Rectal smooth muscle tissue (tissue), 1 donor: ENCODE data around the gene GRPEL2.

ENCODE experiments used
- H3K27ac ChIP-seq: one replicate; pipeline ENCODE4 v1.7.0; 2013; ENCODE audit warnings: low read depth, low read length, inconsistent platforms
- H3K27me3 ChIP-seq: one replicate; pipeline ENCODE4 v1.7.0; 2013; ENCODE audit warnings: low read length; ENCODE audit not compliant: control insufficient read depth, insufficient read depth
- H3K36me3 ChIP-seq: one replicate; pipeline ENCODE4 v1.7.0; 2013; ENCODE audit warnings: low read length; ENCODE audit not compliant: control insufficient read depth, insufficient read depth
- H3K4me1 ChIP-seq: one replicate; pipeline ENCODE4 v1.7.0; 2013; ENCODE audit warnings: low read length; ENCODE audit not compliant: control insufficient read depth, insufficient read depth
- H3K4me3 ChIP-seq: one replicate; pipeline ENCODE4 v1.7.0; 2013; ENCODE audit warnings: low read length
- H3K9ac ChIP-seq: one replicate; pipeline ENCODE4 v1.7.0; 2013; ENCODE audit warnings: low read length

GRPEL2 gene

GRCh38 chr5:149324641-149325040, 20.7 kb upstream of the GRPEL2 start:
- Histone ChIP-seq H3K9ac (no peak overlapping the region), H3K4me3 (no peak overlapping the region), H3K27ac (no peak overlapping the region), H3K4me1 (peaks cover 11% of the 10 kb centered on the region), H3K36me3 (no peaks in the 10 kb centered on the region), H3K27me3 (no peaks in the 10 kb centered on the region)

GRCh38 chr5:149325166-149325735, 20.0 kb upstream of the GRPEL2 start:
- Histone ChIP-seq H3K36me3 (no peaks in the 10 kb centered on the region), H3K4me3 (no peak overlapping the region), H3K9ac (no peak overlapping the region), H3K4me1 (peaks cover 9% of the 10 kb centered on the region), H3K27ac (no peak overlapping the region), H3K27me3 (no peaks in the 10 kb centered on the region)

- H3K9ac ChIP-seq, result no peak overlapping the region
- no peak overlapping the region for H3K4me3 ChIP-seq
- no peak overlapping the region for H3K27ac ChIP-seq
- peaks cover 3% of the 10 kb centered on the region for H3K4me1 ChIP-seq
- H3K36me3 ChIP-seq, result no peaks in the 10 kb centered on the region
- no peaks in the 10 kb centered on the region for H3K27me3 ChIP-seq
Measured at GRCh38 chr5:149325894-149326293, 19.4 kb upstream of the GRPEL2 start.

GRCh38 chr5:149326611-149327010, 18.7 kb upstream of the GRPEL2 start:
- no peaks in the 10 kb centered on the region for H3K36me3 ChIP-seq

GRCh38 chr5:149328177-149328576, 17.1 kb upstream of the GRPEL2 start:
- Histone ChIP-seq H3K4me3 (no peak overlapping the region), H3K27me3 (no peaks in the 10 kb centered on the region), H3K36me3 (no peaks in the 10 kb centered on the region), H3K9ac (no peak overlapping the region), H3K4me1 (no peaks in the 10 kb centered on the region), H3K27ac (no peak overlapping the region)

More at GRCh38 chr5:149326611-149327010, 18.7 kb upstream of the GRPEL2 start:
- no peaks in the 10 kb centered on the region for H3K27me3 ChIP-seq
- no peaks in the 10 kb centered on the region for H3K4me1 ChIP-seq
- no peak overlapping the region for H3K27ac ChIP-seq
- no peak overlapping the region for H3K4me3 ChIP-seq
- H3K9ac ChIP-seq, result no peak overlapping the region

GRCh38 chr5:149333711-149334443, 11.4 kb upstream of the GRPEL2 start:
- Histone ChIP-seq H3K27ac (no peak overlapping the region), H3K9ac (no peak overlapping the region), H3K4me3 (no peak overlapping the region), H3K4me1 (no peaks in the 10 kb centered on the region), H3K36me3 (no peaks in the 10 kb centered on the region), H3K27me3 (no peaks in the 10 kb centered on the region)

- Histone ChIP-seq H3K4me1 (no peaks in the 10 kb centered on the region), H3K9ac (no peak overlapping the region), H3K27ac (no peak overlapping the region), H3K36me3 (no peaks in the 10 kb centered on the region), H3K4me3 (no peak overlapping the region), H3K27me3 (no peaks in the 10 kb centered on the region)
Measured at GRCh38 chr5:149337736-149338135, 7.6 kb upstream of the GRPEL2 start.

GRCh38 chr5:149338364-149338763, 6.9 kb upstream of the GRPEL2 start:
- Histone ChIP-seq H3K9ac (no peak overlapping the region), H3K4me3 (no peak overlapping the region), H3K27me3 (no peaks in the 10 kb centered on the region), H3K36me3 (no peaks in the 10 kb centered on the region), H3K4me1 (no peaks in the 10 kb centered on the region), H3K27ac (no peak overlapping the region)

- Histone ChIP-seq H3K27ac (no peak overlapping the region), H3K4me1 (peaks cover 3% of the 10 kb centered on the region), H3K9ac (no peak overlapping the region), H3K36me3 (no peaks in the 10 kb centered on the region), H3K4me3 (no peak overlapping the region), H3K27me3 (no peaks in the 10 kb centered on the region)
Measured at GRCh38 chr5:149340920-149341319, 4.4 kb upstream of the GRPEL2 start.

- Histone ChIP-seq H3K4me1 (peaks cover 7% of the 10 kb centered on the region), H3K27me3 (no peaks in the 10 kb centered on the region), H3K27ac (no peak overlapping the region), H3K4me3 (no peak overlapping the region), H3K36me3 (no peaks in the 10 kb centered on the region), H3K9ac (no peak overlapping the region)
Measured at GRCh38 chr5:149341876-149342275, 3.4 kb upstream of the GRPEL2 start.

- H3K4me1 ChIP-seq, result peaks cover 7% of the 10 kb centered on the region
- no peak overlapping the region for H3K27ac ChIP-seq
- peaks cover 5% of the 10 kb centered on the region for H3K36me3 ChIP-seq
- H3K4me3 ChIP-seq, result no peak overlapping the region
- no peaks in the 10 kb centered on the region for H3K27me3 ChIP-seq
- H3K9ac ChIP-seq, result no peak overlapping the region
Measured at GRCh38 chr5:149344151-149344550, 1.1 kb upstream of the GRPEL2 start.

GRCh38 chr5:149345892-149346222, 558 bp downstream of the GRPEL2 start:
- Histone ChIP-seq H3K9ac (peak overlapping the region; percentile 70), H3K27ac (peak overlapping the region; percentile 83), H3K4me3 (peak overlapping the region; percentile 97), H3K4me1 (peaks cover 7% of the 10 kb centered on the region), H3K27me3 (no peaks in the 10 kb centered on the region), H3K36me3 (peaks cover 17% of the 10 kb centered on the region)

GRCh38 chr5:149348518-149348917, 3.2 kb downstream of the GRPEL2 start:
- H3K27me3 ChIP-seq, result no peaks in the 10 kb centered on the region
- H3K27ac ChIP-seq, result no peak overlapping the region
- no peak overlapping the region for H3K9ac ChIP-seq
- peaks cover 7% of the 10 kb centered on the region for H3K4me1 ChIP-seq
- H3K4me3 ChIP-seq, result no peak overlapping the region
- peaks cover 23% of the 10 kb centered on the region for H3K36me3 ChIP-seq
